Stimulated activated CD4-positive, alpha-beta T cell treated with anti-CD3 and anti-CD28 coated beads, Interleukin-15, amount 100 ng/mL, for 1 hour (primary cell): ENCODE measurements around the gene SSR4.

Experiments used
- DNase-seq, 2 donors: peaks; one replicate each; pipeline ENCODE4 v3.0.0-alpha.2; 2020; ENCODE audit warnings: low read depth in 1 of 2, low spot score in 1 of 2

SSR4 gene

GRCh38 chrX:153769158-153769864, 25.2 kb upstream of the SSR4 start:
- no peak for DNase-seq

- DNase-seq, result no peak
Measured at GRCh38 chrX:153769865-153770600, 24.4 kb upstream of the SSR4 start.

- no peak for DNase-seq
Measured at GRCh38 chrX:153770601-153771414, 23.7 kb upstream of the SSR4 start.

- DNase-seq, result no peak
Measured at GRCh38 chrX:153771415-153772315, 22.8 kb upstream of the SSR4 start.

- no peak for DNase-seq
Measured at GRCh38 chrX:153772316-153773217, 21.9 kb upstream of the SSR4 start.

DNA sequence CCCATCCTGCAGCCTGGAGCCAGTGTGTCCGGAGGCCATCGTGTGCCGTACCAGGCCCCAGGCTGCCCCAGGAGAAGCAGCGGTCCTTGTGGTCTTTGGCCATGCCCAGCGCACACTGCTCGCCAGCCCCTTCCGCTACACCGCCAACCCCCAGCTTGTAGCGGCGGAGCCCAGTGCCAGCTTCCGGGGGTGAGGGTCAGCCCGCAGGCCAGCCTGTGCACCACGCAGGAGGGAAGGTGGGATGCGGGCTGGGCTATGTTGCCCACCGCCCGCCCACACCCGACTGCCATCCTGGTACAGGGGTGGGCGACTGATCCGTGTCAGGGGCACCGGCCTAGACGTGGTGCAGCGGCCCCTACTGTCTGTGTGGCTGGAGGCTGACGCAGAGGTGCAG, 21.3 kb upstream of the SSR4 start:
- DNase-seq, result no peak

- DNase-seq, result no peak
Measured at GRCh38 chrX:153773741-153774575, 20.5 kb upstream of the SSR4 start.

- no peak for DNase-seq
Measured at GRCh38 chrX:153774576-153775292, 19.7 kb upstream of the SSR4 start.

GRCh38 chrX:153775293-153776119, 19.0 kb upstream of the SSR4 start:
- DNase-seq, result no peak

GRCh38 chrX:153776120-153776599, 18.3 kb upstream of the SSR4 start:
- no peak for DNase-seq

DNA sequence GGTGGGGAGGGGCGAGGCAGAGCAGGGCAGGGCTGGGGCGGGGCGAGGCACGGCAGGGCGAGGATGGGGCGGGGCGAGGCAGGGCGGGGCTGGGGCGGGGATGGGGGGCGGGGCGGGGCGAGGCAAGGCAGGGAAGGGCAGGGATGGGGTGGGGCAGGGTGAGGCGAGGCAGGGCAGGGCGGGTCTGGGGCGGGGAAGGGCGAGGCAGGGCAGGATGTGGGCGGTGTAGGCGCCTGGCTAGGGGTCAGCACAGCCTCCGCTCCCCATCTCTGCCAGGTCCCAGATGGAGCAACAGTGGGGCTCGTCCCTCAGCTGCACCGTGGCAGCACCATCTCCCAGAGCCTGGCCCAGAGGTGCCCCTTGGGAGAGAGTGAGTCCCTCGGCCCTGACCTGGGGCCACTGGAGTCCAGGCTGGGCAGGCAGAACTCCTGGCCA, 17.8 kb upstream of the SSR4 start:
- no peak for DNase-seq

GRCh38 chrX:153777261-153778090, 17.0 kb upstream of the SSR4 start:
- no peak for DNase-seq

- DNase-seq, result no peak
Measured at GRCh38 chrX:153778181-153778580, 16.3 kb upstream of the SSR4 start.

GRCh38 chrX:153778684-153779101, 15.8 kb upstream of the SSR4 start:
- DNase-seq, result no peak

DNA sequence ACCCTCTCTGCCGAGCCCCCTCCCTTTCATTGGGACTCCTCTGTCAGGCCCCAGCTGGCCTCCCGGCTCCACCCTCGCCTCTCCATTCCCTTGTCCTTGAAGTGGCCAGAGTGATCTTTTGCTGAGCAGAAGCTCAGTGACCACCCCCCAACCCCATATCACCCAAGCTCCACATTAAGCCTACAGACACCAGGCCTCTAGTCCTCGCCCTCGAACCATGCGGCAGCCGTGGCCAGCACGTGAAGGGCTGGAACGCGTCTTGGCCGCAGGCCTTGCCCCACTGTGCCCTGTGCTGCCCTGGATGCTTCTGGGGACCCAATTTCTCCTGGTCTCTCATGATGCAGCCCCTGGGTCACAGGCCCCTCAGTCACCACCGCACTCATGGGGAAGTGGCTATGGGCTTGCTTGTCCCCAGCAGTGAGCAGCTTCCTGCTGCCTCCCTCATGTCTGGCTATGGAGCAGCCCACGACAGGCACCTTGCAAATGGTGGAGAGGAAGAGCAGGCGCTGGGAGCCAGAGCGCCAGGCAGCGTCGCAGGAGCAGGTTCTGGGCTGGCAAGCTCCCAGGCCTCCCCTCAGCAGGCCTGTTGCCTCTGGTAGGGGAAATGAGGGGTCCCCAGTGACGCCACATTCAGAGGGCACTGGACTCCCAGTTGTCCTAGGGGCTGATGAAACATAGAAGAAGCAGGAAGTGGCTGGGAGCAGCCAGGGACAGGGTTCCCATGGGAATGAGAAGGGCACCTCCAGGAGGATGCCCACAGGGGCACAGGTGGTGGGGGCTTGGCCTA, 14.4 kb upstream of the SSR4 start:
- DNase-seq, result no peak
